Effector memory CD8-positive, alpha-beta T cell (primary cell): Measurements from ENCODE around the gene COPA.
"Not testable (repeated sequence)": the region's sequence is repeated elsewhere in the genome, so short reads cannot be mapped to it uniquely, and the experiment has no call there.

Experiments
- ATAC-seq: fragments of 150-1000 bp; cut with Tn5 transposase; replicated peaks from 2 replicates; pipeline ENCODE4 v1.10.0; 2021; ENCODE audit warnings: mild to moderate bottlenecking, moderate library complexity
- DNase-seq, 3 experiments: peaks; one replicate each; pipeline ENCODE4 v3.0.0; 2021
- H3K27ac Mint-ChIP-seq, 2 donors: one replicate each; pipeline ENCODE4 v1.8.0; 2022; ENCODE audit warnings: mild to moderate bottlenecking in 2 of 2, mixed read lengths in 2 of 2, moderate library complexity in 2 of 2
- H3K27me3 Mint-ChIP-seq, 2 donors: one replicate each; pipeline ENCODE4 v1.8.0; 2022; ENCODE audit warnings: mixed read lengths in 2 of 2
- H3K36me3 Mint-ChIP-seq: one replicate; pipeline ENCODE4 v1.8.0; 2022; ENCODE audit warnings: mild to moderate bottlenecking, moderate library complexity, mixed read lengths; ENCODE audit not compliant: insufficient read depth
- H3K4me1 Mint-ChIP-seq, 2 donors: one replicate each; pipeline ENCODE4 v1.8.0; 2022; ENCODE audit warnings: low read depth in 2 of 2, mixed read lengths in 2 of 2
- H3K4me3 Mint-ChIP-seq, 2 donors: one replicate each; pipeline ENCODE4 v1.8.0; 2022; ENCODE audit warnings: mild to moderate bottlenecking in 2 of 2, mixed read lengths in 2 of 2, moderate library complexity in 2 of 2
- H3K9me3 Mint-ChIP-seq, 2 donors: one replicate each; pipeline ENCODE4 v1.8.0; 2022; ENCODE audit warnings: mixed read lengths in 2 of 2

The COPA gene

DNA sequence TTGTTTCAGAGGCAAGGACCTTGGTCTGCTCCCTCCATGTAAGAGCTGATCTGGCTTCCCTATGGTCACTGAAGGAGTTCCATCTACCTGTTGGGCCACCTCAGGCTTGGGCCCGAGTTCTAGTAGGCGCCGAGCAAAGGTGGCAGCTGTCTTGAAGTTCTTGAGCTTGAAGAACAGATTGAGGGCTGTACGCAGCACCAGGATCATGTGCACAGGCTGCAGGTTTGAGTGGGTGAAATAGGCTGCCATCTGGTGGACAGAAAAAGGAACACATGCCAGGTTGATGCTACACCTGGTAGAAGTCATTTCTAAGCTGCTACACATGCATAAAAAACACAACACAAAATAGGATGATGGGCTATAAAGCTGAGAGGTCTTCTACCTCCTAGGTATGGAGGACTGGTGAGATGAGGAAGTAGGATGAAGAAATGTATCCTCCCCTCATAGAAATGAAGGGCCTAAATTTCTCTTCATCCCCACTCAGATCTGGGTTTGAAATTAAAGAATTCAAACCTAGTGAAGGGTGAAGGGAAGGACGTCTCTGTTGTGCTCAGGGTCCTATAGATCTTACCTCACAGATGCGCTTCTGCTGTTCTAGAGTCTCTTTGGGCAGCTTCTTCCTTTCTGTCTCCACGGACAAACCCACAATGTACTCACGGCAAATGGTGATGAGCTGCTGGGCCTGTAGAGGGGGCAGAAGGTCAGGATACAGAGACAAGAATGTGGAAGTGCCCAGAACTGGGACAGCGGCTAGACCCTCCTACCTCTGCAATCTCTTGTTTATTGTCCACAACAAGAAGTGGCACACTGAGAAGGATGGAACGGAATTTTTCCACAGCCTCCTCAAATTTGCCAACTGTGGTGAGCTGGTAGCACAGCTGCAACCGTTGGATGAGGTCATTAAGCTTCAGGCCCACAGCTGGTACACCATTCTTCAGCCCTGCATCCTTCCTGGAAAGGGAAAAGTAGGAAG lies 51.5 kb downstream of the COPA start:
- Mint-ChIP-seq H3K27ac (peak overlapping the region in 1 of 2 donors; percentile 17), H3K4me1 (peaks cover 4% of the 10 kb centered on the region in 2 donors), H3K9me3 (no peaks in the 10 kb centered on the region), H3K36me3 (peaks cover 83% of the 10 kb centered on the region), H3K4me3 (no peak overlapping the region), H3K27me3 (no peaks in the 10 kb centered on the region)
- DNase-seq (peak; percentile 58 to 70 (median 64)), ATAC-seq (peak; percentile 98)

GRCh38 chr1:160287769-160288168 lies 55.3 kb downstream of the COPA start:
- peaks cover 24 to 27% of the 10 kb centered on the region in 2 donors for H3K4me1 Mint-ChIP-seq
- H3K27ac Mint-ChIP-seq: peak overlapping the region in 1 of 2 donors; percentile 13
- not testable (repeated sequence) for H3K27me3 Mint-ChIP-seq, H3K9me3 Mint-ChIP-seq, ATAC-seq, DNase-seq, H3K4me3 Mint-ChIP-seq
- H3K36me3 Mint-ChIP-seq: peaks cover 54% of the 10 kb centered on the region

DNA sequence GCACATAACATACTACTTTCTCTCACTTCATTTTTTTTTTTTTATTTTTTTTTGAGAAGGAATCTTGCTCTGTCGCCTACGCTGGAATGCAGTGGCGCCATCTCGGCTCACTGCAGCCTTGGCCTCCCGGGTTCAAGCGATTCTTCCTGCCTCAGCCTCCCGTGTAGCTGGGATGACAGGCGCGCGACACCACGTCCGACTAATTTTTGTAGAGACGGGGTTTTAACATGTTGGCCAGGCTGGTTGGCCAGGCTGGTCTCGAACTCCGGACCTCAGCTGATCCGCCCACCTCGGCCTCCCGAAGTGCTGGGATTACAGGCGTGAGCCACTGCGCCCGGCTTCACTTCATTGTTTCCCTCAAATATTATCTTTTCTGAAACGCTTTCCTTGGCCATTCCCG lies 57.5 kb downstream of the COPA start:
- no peak for DNase-seq
- Mint-ChIP-seq H3K9me3 (no peaks in the 10 kb centered on the region), H3K4me1 (peaks cover 22 to 26% of the 10 kb centered on the region in 2 donors), H3K4me3 (peak overlapping the region; percentile 99 to 100), H3K27ac (peak overlapping the region; percentile 93 to 98), H3K27me3 (no peaks in the 10 kb centered on the region), H3K36me3 (peaks cover 53% of the 10 kb centered on the region)
- no peak for ATAC-seq

DNA sequence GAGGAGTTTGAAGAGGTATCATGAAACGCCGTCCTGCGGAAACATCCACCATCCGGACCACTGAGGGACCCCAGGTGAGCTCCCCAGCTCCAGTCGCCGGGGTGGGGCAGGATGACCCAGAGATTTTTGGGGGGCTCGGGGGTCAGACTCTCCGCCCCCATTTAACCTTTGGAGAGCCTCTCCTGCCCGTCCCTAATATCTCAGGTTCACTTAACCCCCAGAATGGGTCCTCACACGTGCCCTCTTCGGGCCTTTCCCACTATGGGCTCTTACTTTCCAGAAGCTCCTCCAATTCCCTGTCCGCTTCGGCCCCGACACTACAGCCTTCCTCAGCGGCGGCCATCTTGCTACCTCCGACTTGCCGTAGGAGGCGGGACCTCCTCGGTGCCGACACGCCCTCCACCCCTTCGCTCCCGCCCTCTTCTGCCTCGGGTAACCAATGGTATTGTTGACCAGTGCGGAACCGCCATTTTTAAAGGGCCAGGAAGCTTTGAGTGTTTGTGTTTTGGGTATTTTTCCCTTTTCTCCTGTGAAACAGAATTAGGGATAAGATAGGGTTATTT lies 58.2 kb downstream of the COPA start, which contains the start of gene PEX19:
Gene PEX19, minus strand, starts transcription at position 352 of the 563 bp plus-strand sequence. Its CDS starts 9 bp downstream, at position 343.
- Mint-ChIP-seq H3K4me1 (peaks cover 22 to 26% of the 10 kb centered on the region in 2 donors), H3K9me3 (no peaks in the 10 kb centered on the region), H3K36me3 (peaks cover 53% of the 10 kb centered on the region), H3K27ac (peak within 1 kb of the TSS; percentile 93 to 98), H3K4me3 (peak within 1 kb of the TSS; percentile 99 to 100), H3K27me3 (no peaks in the 10 kb centered on the region)
- ATAC-seq (peak; percentile 100), DNase-seq (peak; percentile 93 to 96 (median 94))

GRCh38 chr1:160284220-160284781 lies 58.7 kb downstream of the COPA start:
- Mint-ChIP-seq H3K27me3 (no peaks in the 10 kb centered on the region), H3K27ac (peak overlapping the region; percentile 93 to 98), H3K9me3 (no peaks in the 10 kb centered on the region), H3K4me3 (peak overlapping the region; percentile 99 to 100), H3K4me1 (peaks cover 22 to 26% of the 10 kb centered on the region in 2 donors), H3K36me3 (peaks cover 53% of the 10 kb centered on the region)
- ATAC-seq (peak; percentile 33), DNase-seq (peak in 1 of 3 experiments; percentile 11)

DNA sequence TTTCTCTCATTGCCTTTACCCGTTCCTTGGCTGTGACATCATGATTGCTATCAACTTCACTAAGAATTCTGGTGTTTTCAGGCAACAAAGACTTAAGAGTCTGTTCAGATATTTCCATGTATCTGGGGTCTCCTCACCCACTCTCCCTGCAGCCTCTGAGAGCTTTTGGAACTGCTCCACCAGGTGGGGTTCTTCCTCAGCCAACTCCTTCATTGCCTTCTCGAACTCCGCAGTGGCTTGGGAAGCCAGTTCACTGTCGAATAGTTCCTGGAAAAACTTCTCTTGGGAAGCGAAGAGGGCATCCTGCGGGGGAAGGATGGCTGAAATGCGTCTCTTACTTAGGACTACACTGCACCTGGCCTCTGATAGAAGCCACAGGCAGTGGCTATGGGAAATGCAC lies 60.2 kb downstream of the COPA start:
- Mint-ChIP-seq H3K27me3 (no peaks in the 10 kb centered on the region), H3K36me3 (peaks cover 43% of the 10 kb centered on the region), H3K4me1 (peaks cover 22 to 26% of the 10 kb centered on the region in 2 donors), H3K9me3 (no peaks in the 10 kb centered on the region), H3K27ac (no peak overlapping the region), H3K4me3 (no peak overlapping the region)
- DNase-seq (no peak), ATAC-seq (no peak)

GRCh38 chr1:160277987-160278386 lies 65.1 kb downstream of the COPA start:
- Mint-ChIP-seq H3K9me3 (no peaks in the 10 kb centered on the region), H3K4me1 (peaks cover 2 to 4% of the 10 kb centered on the region in 2 donors), H3K4me3 (no peak overlapping the region), H3K27me3 (no peaks in the 10 kb centered on the region), H3K27ac (no peak overlapping the region), H3K36me3 (peaks cover 40% of the 10 kb centered on the region)
- DNase-seq: no peak
- ATAC-seq: no peak

DNA sequence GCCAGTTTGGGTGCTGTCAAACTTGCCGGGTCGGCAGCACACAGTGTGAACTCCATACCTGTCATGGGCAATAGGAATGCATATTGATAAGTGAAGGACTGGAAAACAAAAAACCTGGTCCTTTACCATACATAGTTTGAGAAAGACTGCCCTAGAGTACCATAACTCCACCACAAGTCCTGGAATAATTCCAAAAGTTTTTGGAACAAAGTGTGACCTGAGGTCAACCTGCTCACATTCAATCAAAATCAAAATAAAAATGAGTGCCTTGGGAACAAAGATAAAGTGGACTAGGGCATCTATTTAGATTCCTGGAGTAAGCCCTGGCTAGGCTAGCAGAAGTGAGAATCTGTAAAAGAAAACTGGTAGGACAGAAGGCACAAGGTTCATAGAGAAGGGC lies 65.7 kb downstream of the COPA start:
- Mint-ChIP-seq H3K36me3 (peaks cover 40% of the 10 kb centered on the region), H3K4me3 (no peak overlapping the region), H3K27ac (no peak overlapping the region), H3K4me1 (no peaks in the 10 kb centered on the region), H3K9me3 (no peaks in the 10 kb centered on the region), H3K27me3 (no peaks in the 10 kb centered on the region)
- ATAC-seq (no peak), DNase-seq (no peak)

DNA sequence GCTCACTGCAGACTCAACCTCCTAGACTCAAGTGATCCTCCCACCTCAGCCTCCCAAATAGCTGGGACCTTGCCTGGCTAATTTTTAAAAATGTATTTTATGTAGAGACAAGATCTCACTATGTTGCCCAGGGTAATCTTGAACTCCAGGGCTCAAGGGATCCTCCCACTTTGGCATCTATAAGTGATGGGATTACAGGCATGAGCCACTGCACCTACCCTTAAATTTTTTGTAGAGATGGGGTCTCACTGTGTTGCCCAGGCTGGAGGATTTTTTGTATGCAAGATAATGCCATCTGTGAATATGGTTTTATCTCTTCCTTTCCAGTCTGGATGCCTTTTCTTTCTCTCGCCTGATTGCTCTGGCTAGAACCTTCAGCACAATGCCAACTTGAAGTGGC lies 72.0 kb downstream of the COPA start:
- no peak overlapping the region for H3K4me3 Mint-ChIP-seq
- no peak overlapping the region for H3K27ac Mint-ChIP-seq

DNA sequence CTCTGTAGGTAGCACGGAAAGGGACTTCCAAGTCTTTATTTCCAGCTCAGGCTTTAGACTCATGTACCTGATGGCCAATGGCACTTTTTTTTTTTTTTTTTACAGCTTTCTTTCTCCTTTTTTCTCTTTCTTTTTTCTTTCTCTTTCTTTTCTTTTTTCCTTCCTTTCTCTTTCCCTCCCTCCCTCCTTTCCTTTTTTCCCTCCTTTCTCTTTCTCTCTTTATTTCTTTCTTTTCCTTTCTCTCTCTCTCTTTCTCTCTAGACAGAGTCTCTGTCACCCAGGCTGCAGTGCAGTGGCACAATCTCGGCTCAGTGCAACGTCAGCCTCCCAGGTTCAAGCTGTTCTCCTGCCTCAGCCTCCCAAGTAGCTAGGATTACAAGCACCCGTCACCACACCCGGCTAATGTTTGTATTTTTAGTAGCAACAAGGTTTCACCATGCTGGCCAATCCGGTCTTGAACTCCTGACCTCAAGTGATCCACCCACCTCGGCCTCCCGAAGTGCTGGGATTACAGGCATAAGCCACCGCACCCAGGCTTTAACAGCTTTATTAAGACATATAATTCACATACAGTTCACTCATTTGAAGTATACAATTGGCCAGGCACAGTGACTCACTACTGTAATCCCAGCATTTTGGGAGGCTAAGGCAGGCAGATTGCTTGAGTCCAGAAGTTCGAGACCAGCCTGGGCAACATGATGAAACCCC lies 75.6 kb downstream of the COPA start:
- Mint-ChIP-seq H3K27ac (no peak overlapping the region), H3K36me3 (peaks cover 14% of the 10 kb centered on the region), H3K4me1 (peaks cover 3 to 11% of the 10 kb centered on the region in 2 donors), H3K4me3 (no peak overlapping the region), H3K9me3 (no peaks in the 10 kb centered on the region), H3K27me3 (no peaks in the 10 kb centered on the region)
- no peak for DNase-seq
- ATAC-seq: no peak

More for the DNA sequence above, 72.0 kb downstream of the COPA start:
- no peaks in the 10 kb centered on the region for H3K36me3 Mint-ChIP-seq
- no peaks in the 10 kb centered on the region for H3K9me3 Mint-ChIP-seq
- H3K4me1 Mint-ChIP-seq: no peaks in the 10 kb centered on the region
- H3K27me3 Mint-ChIP-seq: no peaks in the 10 kb centered on the region
- no peak for ATAC-seq
- DNase-seq: no peak

GRCh38 chr1:160264795-160265307 lies 78.2 kb downstream of the COPA start:
- ATAC-seq: no peak
- no peaks in the 10 kb centered on the region for H3K27me3 Mint-ChIP-seq
- peaks cover 30% of the 10 kb centered on the region for H3K36me3 Mint-ChIP-seq
- no peak overlapping the region for H3K27ac Mint-ChIP-seq
- H3K9me3 Mint-ChIP-seq: no peaks in the 10 kb centered on the region
- DNase-seq: no peak
- H3K4me1 Mint-ChIP-seq: peaks cover 17 to 28% of the 10 kb centered on the region in 2 donors
- H3K4me3 Mint-ChIP-seq: no peak overlapping the region

DNA sequence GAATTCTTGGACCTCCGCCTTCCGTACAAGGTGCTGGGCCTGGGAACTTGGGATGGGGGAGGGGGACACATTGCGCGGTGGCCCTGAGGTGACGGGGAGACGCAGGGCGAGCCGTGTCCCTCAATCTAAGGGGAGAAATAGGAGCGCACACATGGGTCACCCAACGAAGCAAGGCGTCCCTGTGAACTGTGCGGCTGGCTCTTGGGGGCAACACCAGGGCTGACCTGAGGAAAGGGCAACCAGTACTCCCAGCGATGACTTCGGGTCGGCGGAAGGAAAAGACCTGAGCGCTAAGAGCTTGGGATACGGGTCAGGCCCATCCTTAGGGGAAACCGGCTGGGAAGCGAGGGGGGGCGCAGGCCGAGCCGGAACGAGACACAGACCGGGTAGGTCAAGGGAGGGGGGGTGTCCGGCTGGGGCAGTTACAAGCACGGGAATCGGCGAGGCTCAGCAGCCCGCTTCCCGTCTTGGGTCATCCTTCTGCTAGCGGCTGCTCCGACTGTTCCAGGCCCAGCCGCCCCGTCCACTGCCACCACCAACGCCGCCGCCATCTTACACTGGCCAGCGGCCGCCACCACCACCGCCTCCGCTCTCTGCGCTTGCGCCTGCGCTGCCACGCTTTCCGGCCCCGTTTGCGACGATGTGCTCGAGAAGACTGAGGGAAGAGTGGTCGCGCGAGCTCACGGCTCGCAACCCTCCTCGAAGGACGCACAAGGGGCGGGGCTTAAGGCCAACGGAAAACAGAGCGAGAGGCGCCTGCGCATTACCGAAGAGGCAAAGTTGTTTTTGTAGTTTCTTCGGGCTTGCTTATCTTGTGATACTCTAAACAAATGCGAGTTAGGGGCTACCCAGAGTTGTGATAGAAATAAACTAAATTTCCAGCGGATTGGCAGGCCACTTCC lies 80.9 kb downstream of the COPA start, which contains the start of gene DCAF8:
Gene DCAF8, minus strand, starts transcription at position 657 of the 902 bp plus-strand sequence. CDS start 18,541 bp downstream, outside the sequence.
- H3K36me3 Mint-ChIP-seq: peaks cover 34% of the 10 kb centered on the region
- peak within 1 kb of the TSS; percentile 99 to 100 for H3K27ac Mint-ChIP-seq
- peak; percentile 82 for ATAC-seq
- peak; percentile 98 for DNase-seq
- no peaks in the 10 kb centered on the region for H3K27me3 Mint-ChIP-seq
- peaks cover 19 to 37% of the 10 kb centered on the region in 2 donors for H3K4me1 Mint-ChIP-seq
- peak within 1 kb of the TSS; percentile 99 to 100 for H3K4me3 Mint-ChIP-seq
- no peaks in the 10 kb centered on the region for H3K9me3 Mint-ChIP-seq
